B cell (primary cell): Measurements from ENCODE around the gene EVA1A.

Experiments
- EZH2 ChIP-seq: IDR thresholded peaks from 2 replicates; pipeline ENCODE4 v1.6.1; 2012; ENCODE audit warnings: borderline replicate concordance, low read depth, mild to moderate bottlenecking, moderate library complexity, low read length; ENCODE audit not compliant: insufficient read depth, poor library complexity, severe bottlenecking
- TF ChIP-seq, protein P1 (sequence below): fragments of 200-600 bp; IDR thresholded peaks from one replicate; pipeline ENCODE4 v1.8.0; 2022; ENCODE audit warnings: antibody characterized with exemption, mild to moderate bottlenecking

DNA sequence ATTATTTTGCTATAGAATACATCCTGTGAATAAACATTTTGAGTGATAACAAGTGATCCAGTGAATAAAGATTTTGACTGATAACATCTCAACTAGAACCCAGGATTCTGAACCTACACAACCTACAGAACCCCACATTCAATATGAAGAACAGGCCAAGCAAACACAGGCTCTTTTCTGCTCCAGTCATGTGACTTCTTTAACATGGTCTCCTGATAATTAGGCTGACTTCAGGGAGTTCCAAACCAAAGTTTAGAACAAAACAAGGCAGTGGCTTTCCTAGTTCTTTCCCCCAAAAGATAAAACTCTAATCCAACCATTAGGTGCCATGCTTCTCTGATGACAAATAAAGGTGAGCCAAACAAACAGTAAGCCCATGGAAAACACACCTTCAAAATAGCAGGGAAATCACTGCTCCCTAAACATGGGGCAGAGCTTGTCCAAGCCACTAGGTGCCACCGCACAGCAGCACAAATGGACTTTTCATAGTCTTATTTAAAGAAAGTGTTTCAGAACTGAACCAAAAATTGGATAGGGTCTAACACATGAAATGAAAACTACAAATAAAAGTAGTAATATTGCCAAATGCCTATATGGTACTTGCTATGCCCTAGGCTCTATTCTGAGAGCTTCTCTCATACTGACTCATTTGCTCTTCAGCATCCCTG, 95.3 kb downstream of the EVA1A start:
- TF ChIP-seq, protein P1, sequence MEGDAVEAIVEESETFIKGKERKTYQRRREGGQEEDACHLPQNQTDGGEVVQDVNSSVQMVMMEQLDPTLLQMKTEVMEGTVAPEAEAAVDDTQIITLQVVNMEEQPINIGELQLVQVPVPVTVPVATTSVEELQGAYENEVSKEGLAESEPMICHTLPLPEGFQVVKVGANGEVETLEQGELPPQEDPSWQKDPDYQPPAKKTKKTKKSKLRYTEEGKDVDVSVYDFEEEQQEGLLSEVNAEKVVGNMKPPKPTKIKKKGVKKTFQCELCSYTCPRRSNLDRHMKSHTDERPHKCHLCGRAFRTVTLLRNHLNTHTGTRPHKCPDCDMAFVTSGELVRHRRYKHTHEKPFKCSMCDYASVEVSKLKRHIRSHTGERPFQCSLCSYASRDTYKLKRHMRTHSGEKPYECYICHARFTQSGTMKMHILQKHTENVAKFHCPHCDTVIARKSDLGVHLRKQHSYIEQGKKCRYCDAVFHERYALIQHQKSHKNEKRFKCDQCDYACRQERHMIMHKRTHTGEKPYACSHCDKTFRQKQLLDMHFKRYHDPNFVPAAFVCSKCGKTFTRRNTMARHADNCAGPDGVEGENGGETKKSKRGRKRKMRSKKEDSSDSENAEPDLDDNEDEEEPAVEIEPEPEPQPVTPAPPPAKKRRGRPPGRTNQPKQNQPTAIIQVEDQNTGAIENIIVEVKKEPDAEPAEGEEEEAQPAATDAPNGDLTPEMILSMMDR: no peak
- TF ChIP-seq EZH2: no peak
